ENCODE results near the gene SDF2.

- TF ChIP-seq EP300 (IDR thresholded peaks at IDR 0.05) (no peak), CTCF (IDR thresholded peaks at IDR 0.05) (no peak)
These were observed 49.2 kb downstream of the SDF2 start for GRCh38 chr17:28612531-28612930.
